GM12891 (cell line): ENCODE results near the gene BLOC1S1.

ENCODE experiments used
- POLR2A ChIP-seq: IDR thresholded peaks from 2 replicates; pipeline ENCODE4 v1.6.1; 2011; ENCODE audit warnings: low read depth, low read length, control low read depth
- POLR2AphosphoS5 ChIP-seq: IDR thresholded peaks from 2 replicates; pipeline ENCODE4 v1.6.1; 2011; ENCODE audit warnings: low read depth, low read length, control low read depth

- no peak for TF ChIP-seq POLR2A
- TF ChIP-seq POLR2AphosphoS5 = no peak
Measured at GRCh38 chr12:55712700-55713415, 3.0 kb upstream of the BLOC1S1 start.
